Esophagus muscularis mucosa (tissue), 4 donors: ENCODE measurements around the gene EMC10. TPM values are rescaled to one million over a fixed set of nuclear protein-coding genes. Genes with fewer than 3 reads are reported as not detected.

Experiments
- DNase-seq: peaks from one replicate; pipeline ENCODE4 v3.0.0-alpha.2; 2017; ENCODE audit errors: extremely low spot score
- H3K27ac ChIP-seq, 4 donors: fragments of 200-600 bp; sonication (generic); replicated peaks in 1 of 4; 1 replicate in 3 of 4; 2 replicates in 1 of 4; pipeline ENCODE4 v1.5.1; 2016 to 2019; ENCODE audit warnings: mild to moderate bottlenecking in 1 of 4
- H3K27me3 ChIP-seq, 4 donors: fragments of 200-600 bp; sonication (generic); one replicate each; pipeline versions ENCODE4 v1.5.1 to v1.6.0; 2016 to 2019
- H3K36me3 ChIP-seq, 4 donors: fragments of 200-600 bp; sonication (generic); one replicate each; pipeline ENCODE4 v1.5.1; 2016 to 2019
- H3K4me1 ChIP-seq, 4 donors: fragments of 200-600 bp; sonication (generic); one replicate each; pipeline ENCODE4 v1.5.1; 2016 to 2019
- H3K4me3 ChIP-seq, 4 donors: fragments of 200-600 bp; sonication (generic); 1 replicate in 2 of 4; 2 replicates in 2 of 4; pipeline ENCODE4 v1.5.1; 2016 to 2019; ENCODE audit warnings: mild to moderate bottlenecking in 4 of 4, moderate library complexity in 1 of 4
- H3K9me3 ChIP-seq, 4 donors: fragments of 200-600 bp; sonication (generic); 1 replicate in 3 of 4; 2 replicates in 1 of 4; pipeline ENCODE4 v1.5.1; 2016 to 2019
- EP300 ChIP-seq: sonication (generic); formaldehyde crosslinking; IDR thresholded peaks from one replicate; pipeline ENCODE4 v1.6.1; 2017; ENCODE audit warnings: antibody characterized with exemption
- POLR2A ChIP-seq: fragments of 450-650 bp; IDR thresholded peaks from one replicate; pipeline ENCODE4 v1.6.1; 2017; ENCODE audit warnings: antibody characterized with exemption, moderate library complexity, mild to moderate bottlenecking, low read depth
- POLR2AphosphoS5 ChIP-seq, 2 donors: sonication (generic); formaldehyde crosslinking; IDR thresholded peaks; one replicate each; pipeline ENCODE4 v1.6.1; 2017; ENCODE audit warnings: antibody characterized with exemption in 2 of 2
- WGBS: methylation state at CpG from one replicate; pipeline ENCODE4 v1.1.5; 2018; 5-methylcytosine and 5-hydroxymethylcytosine counted together
- intact Hi-C: fragments of 100-400 bp; cut with DNase I; formaldehyde crosslinking; loops from one replicate; pipeline ENCODE4 v1.15.1; 2023
- total RNA-seq, 4 donors: library from RNA; depleted of rRNA; stranded (reverse); fragments of >200 nt; gene quantifications; one replicate each; pipeline versions ENCODE4 v1.1.0 to v1.2.1, GENCODE V29; 2016
- TF ChIP-seq, protein P1 (sequence below), 3 experiments: fragments of 200-600 bp in 2 of 3; fragments of 450-650 bp in 1 of 3; sonication (generic) in 2 of 3; IDR thresholded peaks; one replicate each; pipeline ENCODE4 v1.5.1; 2017 to 2019; ENCODE audit warnings: antibody characterized with exemption in 3 of 3, mild to moderate bottlenecking in 2 of 3, moderate library complexity in 1 of 3

Gene EMC10
- total RNA-seq, 4 donors from 2014 or later = 41.1 to 79.1 (median 59.7) TPM

DNA sequence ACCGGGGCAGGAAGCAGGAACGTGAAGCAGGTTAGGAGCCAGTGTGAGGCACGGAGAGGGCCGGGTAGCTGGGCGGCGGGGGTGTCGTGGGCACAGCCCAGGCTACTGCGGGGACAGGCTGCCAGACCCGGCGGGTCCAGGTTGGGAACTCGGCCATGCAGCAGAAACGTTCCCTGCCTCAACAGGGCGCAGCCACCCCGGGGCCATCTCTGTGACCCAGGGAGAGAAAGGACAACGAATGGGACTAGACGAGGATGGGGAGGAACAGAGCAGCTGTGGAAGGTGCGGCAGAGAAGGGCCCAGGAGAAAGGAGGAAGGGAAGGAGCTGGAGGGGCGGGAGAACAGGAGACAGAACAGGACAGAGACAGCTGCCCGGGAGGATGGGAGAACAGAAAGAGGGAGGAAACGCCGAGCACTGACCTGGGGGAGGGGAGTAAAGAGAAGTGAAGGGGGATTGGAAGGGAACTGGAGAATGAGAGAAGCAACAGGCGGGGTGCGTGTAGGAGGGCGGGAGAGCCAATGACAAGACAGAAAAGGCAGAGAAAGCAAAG is 13.2 kb downstream of the EMC10 start:
- DNase-seq = no peak
- Histone ChIP-seq H3K4me1 (peaks cover 0 to 5% (median 0%) of the 10 kb centered on the region in 4 donors), H3K36me3 (peaks cover 0 to 13% (median 9%) of the 10 kb centered on the region in 4 donors), H3K27ac (no peak overlapping the region), H3K4me3 (peak overlapping the region in 1 of 4 donors; percentile 22), H3K9me3 (no peaks in the 10 kb centered on the region), H3K27me3 (peaks cover 0 to 53% (median 16%) of the 10 kb centered on the region in 4 donors)
- 44% methylated on average over 24 of the region's 24 CpGs for WGBS
- TF ChIP-seq POLR2AphosphoS5 (IDR thresholded peaks at IDR 0.05) = no peak
- intact Hi-C loops = no loop called here

DNA sequence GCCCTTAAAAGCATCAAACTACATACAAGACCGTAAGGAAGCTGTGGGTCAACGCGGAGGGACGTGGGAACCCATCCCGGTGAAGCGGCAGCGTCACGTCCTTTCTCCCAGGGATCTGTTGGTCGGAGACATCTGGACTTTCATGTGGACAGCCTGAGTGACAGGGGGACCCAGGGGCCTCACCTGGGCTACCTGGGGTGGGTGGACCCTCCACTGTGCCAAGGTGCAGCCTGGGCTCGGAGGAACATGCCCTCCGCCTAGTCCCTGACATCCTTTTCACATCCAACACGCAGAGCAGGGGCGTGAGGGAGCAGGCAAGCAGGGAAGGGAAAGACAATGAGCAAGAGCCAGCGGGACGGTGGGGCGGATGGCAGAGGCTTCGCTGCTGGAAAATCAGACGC is 14.1 kb downstream of the EMC10 start:
- H3K4me3 ChIP-seq = no peak overlapping the region
- 95% methylated on average over 12 of the region's 18 CpGs for WGBS
- DNase-seq = no peak
- intact Hi-C loops = no loop called here
- H3K4me1 ChIP-seq = peaks cover 0 to 5% (median 0%) of the 10 kb centered on the region in 4 donors
- peaks cover 0 to 4% (median 1%) of the 10 kb centered on the region in 4 donors for H3K36me3 ChIP-seq
- no peak overlapping the region for H3K27ac ChIP-seq
- H3K9me3 ChIP-seq = no peaks in the 10 kb centered on the region
- TF ChIP-seq POLR2A (no peak), EP300 (no peak), POLR2AphosphoS5 (IDR thresholded peaks at IDR 0.05) (no peak)
- TF ChIP-seq, protein P1, sequence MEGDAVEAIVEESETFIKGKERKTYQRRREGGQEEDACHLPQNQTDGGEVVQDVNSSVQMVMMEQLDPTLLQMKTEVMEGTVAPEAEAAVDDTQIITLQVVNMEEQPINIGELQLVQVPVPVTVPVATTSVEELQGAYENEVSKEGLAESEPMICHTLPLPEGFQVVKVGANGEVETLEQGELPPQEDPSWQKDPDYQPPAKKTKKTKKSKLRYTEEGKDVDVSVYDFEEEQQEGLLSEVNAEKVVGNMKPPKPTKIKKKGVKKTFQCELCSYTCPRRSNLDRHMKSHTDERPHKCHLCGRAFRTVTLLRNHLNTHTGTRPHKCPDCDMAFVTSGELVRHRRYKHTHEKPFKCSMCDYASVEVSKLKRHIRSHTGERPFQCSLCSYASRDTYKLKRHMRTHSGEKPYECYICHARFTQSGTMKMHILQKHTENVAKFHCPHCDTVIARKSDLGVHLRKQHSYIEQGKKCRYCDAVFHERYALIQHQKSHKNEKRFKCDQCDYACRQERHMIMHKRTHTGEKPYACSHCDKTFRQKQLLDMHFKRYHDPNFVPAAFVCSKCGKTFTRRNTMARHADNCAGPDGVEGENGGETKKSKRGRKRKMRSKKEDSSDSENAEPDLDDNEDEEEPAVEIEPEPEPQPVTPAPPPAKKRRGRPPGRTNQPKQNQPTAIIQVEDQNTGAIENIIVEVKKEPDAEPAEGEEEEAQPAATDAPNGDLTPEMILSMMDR (IDR thresholded peaks at IDR 0.05) = no peak
- H3K27me3 ChIP-seq = peaks cover 0 to 53% (median 16%) of the 10 kb centered on the region in 4 donors

DNA sequence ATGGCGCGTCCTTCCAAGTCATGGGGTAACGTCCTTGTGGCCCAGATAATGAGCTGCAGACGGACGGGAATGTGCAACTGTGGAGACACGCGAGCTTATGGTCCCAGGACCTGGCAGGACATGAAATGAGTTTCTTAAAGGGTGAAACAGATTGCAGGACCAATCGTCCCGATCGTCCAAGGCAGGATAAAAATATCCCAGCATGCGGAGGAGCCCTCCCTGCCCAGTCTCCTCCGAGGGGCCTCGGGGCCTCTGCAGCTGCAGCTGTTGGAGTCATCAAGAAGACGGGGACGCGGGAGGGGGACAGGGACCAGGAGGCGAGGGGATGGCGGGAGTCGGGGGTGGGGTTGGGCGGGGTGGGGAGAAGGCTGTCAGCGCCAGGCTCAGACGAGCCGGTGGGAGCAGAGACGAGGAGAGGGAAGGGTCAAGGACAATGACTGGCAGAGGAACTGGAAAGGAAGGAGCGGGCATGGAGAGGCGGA is 14.7 kb downstream of the EMC10 start:
- no peaks in the 10 kb centered on the region for H3K9me3 ChIP-seq
- no peak overlapping the region for H3K27ac ChIP-seq
- 40% methylated on average over 26 of the region's 26 CpGs for WGBS
- H3K27me3 ChIP-seq = peaks cover 0 to 53% (median 16%) of the 10 kb centered on the region in 4 donors
- intact Hi-C loops = no loop called here
- H3K4me3 ChIP-seq = no peak overlapping the region
- no peak for DNase-seq
- peaks cover 0 to 4% (median 0%) of the 10 kb centered on the region in 4 donors for H3K36me3 ChIP-seq
- H3K4me1 ChIP-seq = peaks cover 0 to 5% (median 0%) of the 10 kb centered on the region in 4 donors
- TF ChIP-seq EP300 (no peak), POLR2AphosphoS5 (IDR thresholded peaks at IDR 0.05) (no peak), POLR2A (no peak)
- TF ChIP-seq, protein P1 (IDR thresholded peaks at IDR 0.05) = no peak

- intact Hi-C loops = no loop called here
- TF ChIP-seq POLR2A (no peak), EP300 (no peak), POLR2AphosphoS5 (IDR thresholded peaks at IDR 0.05) (no peak)
- TF ChIP-seq, protein P1 (IDR thresholded peaks at IDR 0.05) = no peak
- Histone ChIP-seq H3K27me3 (peaks cover 0 to 40% (median 9%) of the 10 kb centered on the region in 4 donors), H3K9me3 (no peaks in the 10 kb centered on the region), H3K36me3 (peaks cover 0 to 7% (median 0%) of the 10 kb centered on the region in 4 donors), H3K4me3 (no peak overlapping the region), H3K4me1 (peaks cover 0 to 5% (median 0%) of the 10 kb centered on the region in 4 donors), H3K27ac (no peak overlapping the region)
- 12% methylated on average over 7 of the region's 12 CpGs for WGBS
- DNase-seq = no peak
Measured at GRCh38 chr19:50492303-50493052, 16.2 kb downstream of the EMC10 start.

- no peaks in the 10 kb centered on the region for H3K9me3 ChIP-seq
- H3K27ac ChIP-seq = no peak overlapping the region
- no peak for TF ChIP-seq POLR2A
- no peak for TF ChIP-seq EP300
- TF ChIP-seq POLR2AphosphoS5 (IDR thresholded peaks at IDR 0.05) = no peak
- TF ChIP-seq, protein P1 (IDR thresholded peaks at IDR 0.05) = no peak
- peaks cover 0 to 5% (median 0%) of the 10 kb centered on the region in 4 donors for H3K4me1 ChIP-seq
- WGBS = 66% methylated on average over 8 of the region's 8 CpGs
- peaks cover 0 to 33% (median 7%) of the 10 kb centered on the region in 4 donors for H3K27me3 ChIP-seq
- no peak overlapping the region for H3K4me3 ChIP-seq
- no peak for DNase-seq
- intact Hi-C loops = no loop called here
- peaks cover 0 to 7% (median 0%) of the 10 kb centered on the region in 4 donors for H3K36me3 ChIP-seq
Measured at GRCh38 chr19:50493171-50493570, 16.9 kb downstream of the EMC10 start.
